Measurements from ENCODE around the gene TAS1R1.

The TAS1R1 gene

DNA sequence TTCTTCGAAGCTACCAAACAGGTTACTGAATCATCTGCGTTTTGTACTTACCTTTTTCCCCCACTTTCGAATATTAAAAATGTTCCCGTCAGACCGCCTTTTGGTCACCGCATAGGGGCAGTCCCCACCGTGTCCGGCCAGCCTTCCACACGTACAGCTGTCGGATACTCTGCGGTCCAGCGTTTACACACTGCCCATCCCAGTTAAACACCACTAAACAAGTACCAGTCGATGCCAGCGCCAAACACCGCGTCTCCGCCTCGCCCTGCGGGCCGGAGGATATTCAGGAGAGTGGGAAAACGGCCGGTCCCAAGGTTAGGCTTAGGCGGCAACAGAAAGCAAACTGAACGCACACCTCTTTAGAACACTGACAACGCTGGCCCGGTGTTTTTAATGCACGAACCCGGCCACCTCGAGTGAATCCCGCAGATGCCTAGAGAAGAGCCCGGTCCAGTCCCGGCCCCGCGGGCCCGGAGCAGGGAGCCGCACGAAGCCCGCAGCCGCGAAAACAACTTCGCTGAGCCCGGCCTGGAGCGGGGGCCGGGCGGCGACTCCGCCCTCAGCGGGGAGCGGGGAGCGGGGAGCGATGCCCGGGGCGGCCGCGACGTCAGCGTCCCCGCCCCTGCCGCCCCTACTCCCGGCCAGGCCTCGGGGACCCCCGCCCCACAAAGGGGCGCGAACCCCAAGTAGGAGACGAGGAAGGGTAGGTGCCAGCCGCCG lies 57.7 kb downstream of the TAS1R1 start:
- no peak for DNase-seq (ENCODE audit: low read depth)

DNA sequence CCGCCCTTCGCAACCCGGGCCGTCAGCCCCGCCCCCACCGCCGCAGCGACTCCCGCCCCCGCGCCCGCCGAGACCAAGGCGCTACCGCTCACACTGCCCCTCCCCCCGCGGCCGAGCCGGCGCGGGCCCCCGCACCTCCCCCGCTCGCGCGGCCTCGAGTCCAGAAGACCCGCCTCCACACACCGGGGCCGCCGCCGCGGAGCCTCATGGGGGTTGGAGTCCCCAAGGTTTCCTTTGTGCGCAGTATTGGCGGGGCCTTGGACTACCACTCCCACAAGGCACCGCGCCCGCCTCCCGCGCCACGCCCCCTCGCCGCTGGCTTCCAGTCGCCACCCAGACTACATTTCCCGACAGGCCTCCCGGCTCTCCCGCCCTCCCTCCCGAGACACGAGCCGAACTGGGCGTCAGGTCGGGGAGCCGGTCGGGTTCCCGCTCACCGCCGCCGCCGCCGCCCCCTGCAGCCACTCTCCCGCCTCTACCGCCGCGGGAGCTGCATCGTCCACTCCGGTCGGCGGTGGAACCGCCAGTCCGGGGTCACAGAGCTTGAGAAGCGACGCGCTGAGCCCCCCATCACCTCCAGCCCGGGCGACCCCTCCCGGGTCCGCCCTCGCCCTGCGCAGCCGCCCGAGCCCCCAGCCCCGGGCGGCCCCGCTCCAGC lies 58.4 kb downstream of the TAS1R1 start, which contains the start of gene PHF13:
Gene PHF13 (plus strand): TSS at position 371 of the 658 bp plus-strand sequence. CDS start 336 bp downstream, outside the sequence.
- peak; percentile 98 for DNase-seq (ENCODE audit: low read depth)

DNA sequence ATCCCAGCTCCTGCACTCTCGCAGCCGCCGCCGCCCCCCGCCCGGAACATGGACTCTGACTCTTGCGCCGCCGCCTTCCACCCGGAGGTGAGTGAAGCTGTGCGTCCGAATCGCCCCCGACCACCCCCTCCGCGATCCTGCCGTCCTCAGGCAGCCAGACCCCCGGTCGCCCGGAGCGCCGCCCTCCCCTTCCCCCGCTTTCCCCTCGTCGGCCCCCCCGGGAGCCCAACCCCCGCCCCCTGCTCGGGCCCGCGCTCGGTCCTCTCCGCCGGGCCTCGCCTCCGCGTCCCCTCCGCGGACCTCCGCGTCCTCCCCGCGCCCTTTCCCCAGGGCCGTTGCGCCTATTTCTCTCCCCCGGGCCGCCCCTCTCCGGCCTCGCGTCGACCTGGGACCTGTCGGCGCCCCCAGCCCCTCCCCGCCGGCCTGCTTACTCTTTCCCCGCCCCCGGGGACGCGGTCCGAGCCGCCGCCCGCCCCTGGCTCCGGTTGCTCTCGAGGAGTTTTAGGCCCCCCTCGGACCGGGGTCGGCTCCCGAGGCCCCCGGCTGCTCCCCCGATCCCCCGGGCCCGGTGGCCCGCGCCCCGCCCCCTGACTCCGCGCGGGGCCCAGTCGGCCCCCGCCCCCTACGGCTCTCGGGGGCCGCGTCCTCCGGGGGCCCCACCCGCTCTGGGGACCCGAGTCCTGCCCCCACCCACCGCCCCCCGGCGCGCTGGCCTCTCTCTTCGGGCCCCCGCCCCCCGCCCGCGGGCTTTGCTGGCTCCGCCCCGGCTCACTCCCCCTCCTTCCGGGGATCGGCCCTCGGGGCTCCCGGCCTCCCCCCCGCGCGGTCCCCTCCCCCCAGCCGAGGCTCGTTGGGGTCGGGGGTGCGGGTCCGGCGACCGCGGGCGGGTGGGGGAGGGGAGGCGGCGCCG lies 59.2 kb downstream of the TAS1R1 start:
- peak; percentile 37 for DNase-seq (ENCODE audit: low read depth)

DNA sequence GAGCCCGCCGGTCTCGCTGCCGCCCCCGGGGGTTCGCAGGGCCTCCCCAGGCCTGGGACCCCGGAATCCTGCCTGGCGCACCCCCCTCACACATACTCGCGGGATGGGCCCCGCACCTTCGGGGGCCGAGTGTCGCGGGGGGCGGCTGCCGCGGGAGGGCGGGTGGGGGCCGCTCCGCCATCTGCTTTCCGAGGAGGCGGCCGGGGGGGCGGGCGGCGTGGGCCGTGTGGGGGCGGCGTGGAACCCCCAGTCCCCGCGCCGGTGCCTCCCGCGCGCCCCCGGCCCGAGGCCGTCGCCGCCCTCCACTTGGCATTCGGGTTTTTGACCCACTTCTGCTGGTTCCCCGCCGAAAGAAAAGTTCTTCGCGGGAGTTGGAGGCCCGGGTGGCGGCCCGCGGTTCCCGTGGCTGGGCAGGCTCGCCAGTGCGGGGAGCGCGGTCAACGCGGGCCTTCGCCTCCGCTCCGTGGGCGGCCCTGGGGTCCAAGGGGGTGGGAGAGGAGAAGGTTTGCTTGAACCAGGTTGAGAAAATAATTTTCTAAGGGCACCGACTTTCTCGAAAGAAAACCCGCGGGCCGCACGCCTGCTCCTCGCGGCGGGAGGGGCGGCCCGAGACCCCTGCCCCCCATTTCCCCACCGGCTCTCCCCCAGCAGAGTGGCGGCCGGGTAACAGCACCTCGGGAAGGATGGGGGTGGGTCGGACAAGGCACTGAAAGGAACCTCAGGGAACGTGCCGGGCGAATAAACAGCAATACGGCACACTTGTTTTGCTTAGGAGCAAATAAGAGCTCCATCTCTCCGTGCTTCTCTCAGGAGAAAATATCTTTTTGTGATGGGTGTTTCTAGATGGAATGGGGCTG lies 60.0 kb downstream of the TAS1R1 start:
- no peak for DNase-seq (ENCODE audit: low read depth)

DNA sequence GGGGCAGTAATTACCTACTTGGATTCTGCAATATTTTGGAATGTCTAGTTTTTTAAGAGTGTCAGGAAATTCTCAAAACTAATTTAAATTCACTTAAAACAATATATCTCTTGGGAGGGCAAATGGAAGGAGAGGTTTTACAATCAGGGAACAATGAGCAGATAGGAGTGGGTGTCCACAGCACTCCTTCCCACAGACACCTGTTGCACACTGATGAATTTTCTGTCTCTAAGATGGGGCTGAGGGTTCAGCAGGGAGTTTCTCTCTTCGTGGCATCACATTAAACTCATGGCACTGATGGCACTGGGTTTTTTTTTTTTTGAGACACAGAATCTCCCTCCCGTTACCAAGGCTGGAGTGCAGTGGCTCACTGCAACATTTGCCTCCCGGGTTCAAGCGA lies 63.9 kb downstream of the TAS1R1 start:
- no peak for DNase-seq (ENCODE audit: low read depth)

DNA sequence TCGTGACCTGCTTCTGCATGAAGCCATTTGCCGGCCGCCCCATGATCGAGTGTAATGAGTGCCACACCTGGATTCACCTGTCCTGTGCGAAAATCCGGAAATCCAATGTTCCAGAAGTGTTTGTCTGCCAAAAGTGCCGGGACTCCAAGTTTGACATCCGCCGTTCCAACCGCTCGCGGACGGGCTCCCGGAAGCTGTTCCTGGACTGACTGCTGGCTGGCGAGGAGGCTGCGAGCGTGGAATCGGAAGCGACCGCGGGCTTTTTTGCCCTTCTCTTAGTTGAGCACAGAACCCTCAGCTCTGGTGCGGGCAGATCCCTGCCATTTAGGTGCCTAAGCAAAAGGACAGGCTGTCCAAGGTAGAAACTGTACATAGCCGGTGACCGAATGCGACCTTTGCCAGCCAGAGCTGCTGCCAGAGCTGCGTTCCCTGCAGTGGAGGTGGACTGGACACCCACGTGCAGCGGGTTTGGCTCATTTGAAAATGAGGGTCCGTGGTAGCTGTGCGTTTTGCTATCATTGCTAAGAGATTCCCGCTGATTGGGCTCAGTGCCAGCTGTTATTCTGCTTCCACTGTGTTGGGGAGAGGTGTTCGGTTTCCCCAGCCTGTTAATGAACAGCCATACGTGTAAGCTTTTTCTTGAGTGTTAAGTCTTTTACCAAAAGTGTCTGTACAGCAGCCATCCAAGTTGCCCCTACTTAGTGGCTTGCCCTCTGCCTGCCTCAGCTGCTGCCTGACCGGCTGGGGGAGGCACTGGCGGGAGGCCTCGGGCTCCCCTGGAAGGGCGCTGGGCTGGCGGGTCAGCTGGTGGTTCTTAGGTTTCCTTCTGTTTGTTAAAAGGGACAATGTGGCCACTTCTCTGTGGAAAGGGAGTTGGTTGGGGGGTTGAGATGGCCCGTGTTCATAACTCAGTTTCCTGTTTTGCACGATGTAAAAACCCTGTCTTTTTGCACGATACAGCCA lies 66.6 kb downstream of the TAS1R1 start:
- no peak for DNase-seq (ENCODE audit: low read depth)

DNA sequence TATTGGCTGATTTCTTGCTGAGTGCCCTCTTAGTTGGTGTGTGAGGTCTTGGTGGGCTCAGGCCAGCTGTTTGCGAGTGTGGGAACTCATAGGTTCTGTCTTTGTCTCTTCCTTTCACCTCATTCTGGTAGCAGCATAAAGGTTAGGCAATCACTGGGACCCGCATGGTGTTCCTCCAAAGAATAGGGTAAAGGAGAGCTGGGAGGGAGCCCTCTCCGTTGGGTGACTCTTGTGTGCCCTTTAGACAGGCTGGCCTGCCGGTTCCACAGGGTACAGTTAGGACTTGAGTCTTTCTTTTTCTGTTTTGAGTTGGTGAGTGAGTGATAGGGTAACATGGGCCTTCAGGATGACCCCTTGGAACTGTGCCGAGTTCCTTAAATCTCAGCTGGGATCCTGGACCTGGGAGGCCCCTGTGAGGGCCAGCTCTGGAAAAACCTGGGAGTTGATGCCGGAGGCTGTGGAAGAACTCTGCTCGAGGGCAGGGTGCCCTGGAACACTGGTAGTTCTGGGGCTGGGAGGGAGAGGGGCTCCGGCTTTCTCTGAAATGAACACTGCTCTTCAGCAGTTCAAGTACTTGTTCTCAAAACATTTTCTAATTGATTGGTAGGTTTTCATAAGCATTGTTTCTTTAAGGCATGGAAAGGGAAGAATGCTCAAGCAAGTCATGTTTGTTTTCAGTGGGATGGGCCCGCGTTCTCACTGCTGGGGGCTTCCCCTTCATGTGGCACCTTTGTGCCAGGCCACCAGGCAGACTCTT lies 67.5 kb downstream of the TAS1R1 start:
- no peak for DNase-seq (ENCODE audit: low read depth)

DNA sequence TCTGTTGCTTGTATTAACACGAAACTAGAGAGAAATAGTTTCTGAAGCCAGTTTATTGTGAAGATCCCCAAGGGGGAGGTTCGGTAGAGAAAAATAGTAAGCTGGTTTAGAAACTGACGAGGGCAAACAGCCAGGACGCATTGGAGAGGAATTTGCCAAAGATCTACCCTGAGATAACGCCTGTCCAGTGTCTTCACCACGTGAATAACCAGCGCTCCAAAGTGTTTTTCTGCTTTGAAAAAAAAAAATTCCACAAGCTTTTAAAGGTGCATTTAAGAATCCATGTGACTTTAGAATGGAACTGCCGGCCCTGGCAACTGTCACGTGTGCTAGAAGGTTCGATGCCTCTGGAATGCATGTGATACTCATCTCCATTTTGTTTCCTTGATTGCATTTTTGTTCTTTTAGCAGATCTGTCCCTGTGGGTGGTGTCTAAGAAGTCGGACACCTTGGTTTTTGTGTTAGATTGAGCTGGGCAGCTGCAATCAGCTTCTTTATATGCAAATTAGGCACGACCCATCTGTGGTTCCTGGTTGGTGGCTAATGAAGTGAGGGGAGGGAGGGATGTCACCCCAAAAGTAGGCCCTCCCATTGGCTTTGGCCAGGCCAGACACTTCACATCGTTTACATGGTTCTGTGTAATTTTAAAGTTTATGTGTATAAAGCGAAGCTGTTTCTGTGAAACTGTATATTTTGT lies 68.3 kb downstream of the TAS1R1 start:
- no peak for DNase-seq (ENCODE audit: low read depth)

DNA sequence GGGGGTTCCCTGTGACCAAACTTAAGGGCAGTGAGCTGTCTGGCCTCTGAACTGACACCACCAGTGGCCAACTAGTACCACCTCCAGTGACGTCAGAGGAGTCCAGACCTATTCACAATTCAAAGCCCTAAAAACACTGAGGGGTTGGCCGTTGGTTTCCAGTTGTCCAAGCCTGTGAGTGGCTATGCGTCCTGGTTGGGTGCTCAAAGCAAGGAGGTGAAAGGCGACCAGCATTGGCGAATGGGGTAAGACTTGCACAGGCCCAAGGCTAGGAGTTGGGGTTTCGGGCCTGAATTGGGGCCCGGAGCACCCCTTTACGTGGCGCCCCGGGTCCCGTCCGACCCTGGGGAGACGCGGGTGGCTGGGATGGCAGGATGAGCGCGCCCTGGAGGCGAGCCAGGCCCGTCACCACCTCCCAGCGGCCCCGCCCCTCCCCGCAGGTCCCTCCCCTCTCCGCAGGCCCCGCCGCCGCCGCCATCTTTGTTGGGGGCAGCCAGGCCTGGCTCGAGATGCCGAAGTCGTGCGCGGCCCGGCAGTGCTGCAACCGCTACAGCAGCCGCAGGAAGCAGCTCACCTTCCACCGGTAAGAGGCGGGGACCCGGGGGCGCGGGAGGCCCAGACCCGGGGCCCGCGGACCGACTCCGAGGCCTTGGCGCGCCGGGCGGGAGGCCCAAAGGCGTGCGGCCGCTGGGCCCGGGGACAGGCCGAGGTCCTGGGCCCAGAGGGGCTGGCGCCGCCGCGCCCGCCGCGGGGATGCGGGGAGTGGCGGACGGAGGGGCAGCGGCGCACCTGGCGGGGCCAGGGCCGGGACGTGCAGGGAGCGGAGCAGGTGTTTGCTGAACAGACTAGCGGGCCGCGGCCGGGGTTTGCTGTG lies 69.8 kb downstream of the TAS1R1 start, which contains the start of gene THAP3:
Gene THAP3 (plus strand): TSS at position 159 of the 874 bp plus-strand sequence. CDS start 351 bp downstream, at position 510.
- peak; percentile 83 for DNase-seq (ENCODE audit: low read depth)

DNA sequence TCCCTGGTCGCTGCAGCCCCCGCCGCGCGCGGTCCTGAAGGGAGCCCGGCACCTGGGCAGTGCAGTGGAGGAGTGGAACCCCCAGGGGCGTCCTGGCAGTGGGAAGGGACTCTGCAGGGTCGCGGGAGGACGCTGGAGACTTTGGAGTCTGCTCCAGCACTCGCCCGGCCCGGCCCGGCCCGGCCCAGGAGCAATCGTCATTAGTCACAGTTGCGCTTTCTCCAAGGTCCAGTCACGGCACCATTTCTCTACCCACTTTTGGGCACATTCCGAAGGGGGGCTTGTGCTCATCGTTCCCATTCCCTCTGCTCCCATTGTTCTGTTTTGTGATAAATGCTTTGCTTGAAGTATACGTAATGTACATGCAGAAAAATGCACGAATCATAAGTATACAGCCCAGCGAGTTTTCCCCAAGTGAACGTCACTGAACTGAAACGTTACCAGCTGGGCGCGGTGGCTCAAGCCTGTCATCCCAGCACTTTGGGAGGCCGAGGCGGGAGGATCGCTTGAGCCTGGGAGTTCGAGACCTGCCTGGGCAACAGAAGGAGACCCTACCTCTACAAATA lies 70.6 kb downstream of the TAS1R1 start:
- no peak for DNase-seq (ENCODE audit: low read depth)

DNA sequence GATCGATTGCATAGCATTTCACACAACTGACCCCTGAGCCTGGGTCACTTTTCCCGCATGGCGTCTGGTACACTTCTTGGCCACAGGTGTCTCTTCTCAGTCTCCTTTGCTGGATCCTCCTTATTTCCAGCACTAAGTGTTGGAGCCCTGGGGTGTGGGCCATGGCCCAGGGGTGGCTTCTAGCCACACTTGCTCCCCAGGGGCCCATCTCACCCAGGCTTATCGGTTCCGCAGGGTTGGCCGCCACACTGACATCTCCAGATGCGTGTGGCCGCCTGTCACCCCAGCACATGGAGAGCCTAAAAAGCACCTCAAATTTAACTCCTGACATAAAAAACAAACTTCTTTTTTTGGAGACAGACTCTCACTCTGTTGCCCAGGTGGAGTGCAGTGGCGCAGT lies 71.9 kb downstream of the TAS1R1 start:
- DNase-seq (ENCODE audit: low read depth): no peak

DNA sequence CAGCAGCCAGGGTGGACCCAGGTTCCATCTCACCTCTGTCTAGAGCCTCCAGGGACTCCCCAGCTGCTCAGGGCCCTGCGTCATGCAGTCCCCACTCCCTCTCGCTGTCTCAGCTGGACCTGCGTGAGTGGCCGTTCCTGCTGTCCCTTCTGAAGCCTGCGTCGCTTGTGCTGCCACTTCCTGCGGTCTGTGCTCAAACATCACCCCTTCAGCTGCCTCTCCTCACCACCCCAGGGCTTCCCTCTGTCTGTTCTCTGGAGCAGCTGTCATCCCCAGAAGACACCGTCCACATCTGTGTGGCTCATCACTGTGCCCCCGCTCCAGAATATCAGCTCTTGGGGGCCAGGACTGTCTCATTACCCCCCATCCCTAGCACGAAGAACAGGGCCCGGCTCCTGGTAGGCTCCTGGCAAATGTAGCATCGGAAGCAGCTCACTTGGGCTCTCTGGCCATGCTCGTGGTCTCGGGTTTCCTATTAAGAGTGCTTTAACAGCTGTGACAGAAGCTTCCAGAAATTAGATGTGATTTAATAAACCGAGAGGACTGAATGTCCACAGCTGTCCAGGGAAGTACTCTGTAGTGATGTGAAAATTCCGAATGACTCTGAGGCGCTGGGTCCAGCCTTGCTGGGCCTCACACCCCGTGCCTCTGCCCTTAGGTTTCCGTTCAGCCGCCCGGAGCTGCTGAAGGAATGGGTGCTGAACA lies 72.9 kb downstream of the TAS1R1 start:
- no peak for DNase-seq (ENCODE audit: low read depth)

DNA sequence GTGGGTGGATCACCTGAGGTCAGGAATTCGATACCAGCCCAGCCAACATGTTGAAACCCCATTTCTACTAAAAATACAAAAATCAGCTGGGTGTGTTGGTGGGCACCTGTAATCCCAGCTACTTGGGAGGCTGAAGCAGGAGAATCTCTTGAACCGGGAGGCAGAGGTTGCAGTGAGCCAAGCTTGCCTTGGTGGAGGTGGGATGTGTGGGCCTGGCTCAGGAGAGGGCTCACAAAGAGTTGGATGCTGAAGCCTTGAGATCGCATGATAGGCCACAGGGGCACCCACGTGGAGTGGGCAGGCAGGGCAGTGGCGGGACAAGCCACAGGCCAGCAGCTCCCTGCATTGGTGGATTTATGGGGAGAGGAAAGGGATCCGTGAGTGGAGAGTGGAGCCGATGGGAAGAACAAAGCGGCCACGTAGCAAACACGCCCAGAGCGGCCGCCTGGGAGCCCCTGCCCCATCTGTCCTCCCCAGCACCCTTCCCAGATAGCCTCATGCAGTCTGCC lies 73.9 kb downstream of the TAS1R1 start:
- no peak for DNase-seq (ENCODE audit: low read depth)

Measured in stimulated activated CD8-positive, alpha-beta memory T cell treated with anti-CD3 and anti-CD28 coated beads, Interleukin-15, amount 100 ng/mL, for 24 hours (primary cell).